Measurements from ENCODE around the gene LTC4S.
"Not testable (repeated sequence)": the region's sequence is repeated elsewhere in the genome, so short reads cannot be mapped to it uniquely, and the experiment has no call there.

LTC4S gene

GRCh38 chr5:179788193-179788854, 5.5 kb upstream of the LTC4S start:
- Histone ChIP-seq H3K36me3 (no peaks in the 10 kb centered on the region), H3K9me3 (ENCODE audit: severe bottlenecking) (no peaks in the 10 kb centered on the region), H3K4me3 (ENCODE audit: low read depth, low read length) (no peak overlapping the region), H3K27ac (no peak overlapping the region), H3K27me3 (ENCODE audit: insufficient read depth, low read depth, severe bottlenecking) (no peaks in the 10 kb centered on the region)
- no peak for DNase-seq
- no peak for TF ChIP-seq CTCF (IDR thresholded peaks at IDR 0.05; ENCODE audit: low read depth, low read length)

- H3K27ac ChIP-seq; H3K4me3 ChIP-seq (ENCODE audit: low read depth, low read length); DNase-seq: not testable (repeated sequence)
Measured at GRCh38 chr5:179789278-179789677, 4.5 kb upstream of the LTC4S start.

GRCh38 chr5:179791881-179792611, 1.7 kb upstream of the LTC4S start:
- no peak for DNase-seq
- Histone ChIP-seq H3K27me3 (ENCODE audit: insufficient read depth, low read depth, severe bottlenecking) (no peaks in the 10 kb centered on the region), H3K4me3 (ENCODE audit: low read depth, low read length) (no peak overlapping the region), H3K9me3 (ENCODE audit: severe bottlenecking) (no peaks in the 10 kb centered on the region), H3K36me3 (no peaks in the 10 kb centered on the region), H3K27ac (no peak overlapping the region)
- no peak for TF ChIP-seq CTCF (IDR thresholded peaks at IDR 0.05; ENCODE audit: low read depth, low read length)

More at GRCh38 chr5:179789278-179789677, 4.5 kb upstream of the LTC4S start:
- not testable (repeated sequence) for H3K9me3 ChIP-seq (ENCODE audit: severe bottlenecking); H3K27me3 ChIP-seq (ENCODE audit: insufficient read depth, low read depth, severe bottlenecking); H3K36me3 ChIP-seq

GRCh38 chr5:179792612-179793467, 946 bp upstream of the LTC4S start:
- TF ChIP-seq CTCF (IDR thresholded peaks at IDR 0.05; ENCODE audit: low read depth, low read length): no peak
- no peaks in the 10 kb centered on the region for H3K9me3 ChIP-seq (ENCODE audit: severe bottlenecking)
- no peaks in the 10 kb centered on the region for H3K27me3 ChIP-seq (ENCODE audit: insufficient read depth, low read depth, severe bottlenecking)
- H3K36me3 ChIP-seq: no peaks in the 10 kb centered on the region; the same call in 1 of the 2 replicates
- H3K27ac ChIP-seq: no peak overlapping the region
- no peak for DNase-seq
- no peak overlapping the region for H3K4me3 ChIP-seq (ENCODE audit: low read depth, low read length)

GRCh38 chr5:179794171-179794570, 385 bp downstream of the LTC4S start:
- DNase-seq: no peak
- Histone ChIP-seq H3K27ac (no peak overlapping the region), H3K4me3 (ENCODE audit: low read depth, low read length) (no peak overlapping the region), H3K36me3 (no peaks in the 10 kb centered on the region; the same call in 1 of the 2 replicates), H3K9me3 (ENCODE audit: severe bottlenecking) (no peaks in the 10 kb centered on the region), H3K27me3 (ENCODE audit: insufficient read depth, low read depth, severe bottlenecking) (no peaks in the 10 kb centered on the region)
- no peak for TF ChIP-seq CTCF (IDR thresholded peaks at IDR 0.05; ENCODE audit: low read depth, low read length)

GRCh38 chr5:179794575-179794974, 789 bp downstream of the LTC4S start:
- H3K27ac ChIP-seq: no peak overlapping the region
- DNase-seq: no peak
- TF ChIP-seq CTCF (IDR thresholded peaks at IDR 0.05; ENCODE audit: low read depth, low read length): no peak
- no peak overlapping the region for H3K4me3 ChIP-seq (ENCODE audit: low read depth, low read length)
- H3K36me3 ChIP-seq: no peaks in the 10 kb centered on the region; the same call in 1 of the 2 replicates
- no peaks in the 10 kb centered on the region for H3K9me3 ChIP-seq (ENCODE audit: severe bottlenecking)
- H3K27me3 ChIP-seq (ENCODE audit: insufficient read depth, low read depth, severe bottlenecking): no peaks in the 10 kb centered on the region

Measured in WERI-Rb-1 (cell line).